Neural progenitor cell (in vitro differentiated cells): ENCODE measurements around the gene TGFB2. TPM values are rescaled to one million over a fixed set of nuclear protein-coding genes. Genes with fewer than 3 reads are reported as not detected.

Experiments
- DNase-seq: peaks from one replicate; pipeline ENCODE4 v3.0.0-alpha.2; 2016; ENCODE audit warnings: low spot score
- H2AFZ ChIP-seq: fragments of 200-600 bp; sonication (generic); replicated peaks from 2 replicates; pipeline ENCODE4 v1.6.1; 2016; ENCODE audit warnings: antibody characterized with exemption
- H3F3A ChIP-seq: fragments of 200-600 bp; sonication (generic); 2 replicates; pipeline ENCODE4 v1.6.1; 2016; ENCODE audit warnings: antibody characterized with exemption, low read depth
- H3K27ac ChIP-seq: fragments of 200-600 bp; sonication (generic); 2 replicates; pipeline ENCODE4 v1.5.1; 2016; ENCODE audit warnings: mild to moderate bottlenecking
- H3K27me3 ChIP-seq: fragments of 200-600 bp; sonication (generic); 2 replicates; pipeline ENCODE4 v1.6.1; 2016; ENCODE audit warnings: mild to moderate bottlenecking, moderate library complexity
- H3K36me3 ChIP-seq: fragments of 200-600 bp; sonication (generic); 2 replicates; pipeline ENCODE4 v1.5.1; 2016
- H3K4me1 ChIP-seq: fragments of 200-600 bp; sonication (generic); 2 replicates; pipeline ENCODE4 v1.6.1; 2016; ENCODE audit warnings: mixed run types
- H3K4me2 ChIP-seq: fragments of 200-600 bp; sonication (generic); 2 replicates; pipeline ENCODE4 v1.6.1; 2016
- H3K4me3 ChIP-seq: fragments of 200-600 bp; sonication (generic); 2 replicates; pipeline ENCODE4 v1.5.1; 2016
- H3K79me2 ChIP-seq: fragments of 200-600 bp; sonication (generic); 2 replicates; pipeline ENCODE4 v1.6.1; 2016; ENCODE audit warnings: low read depth
- H3K9ac ChIP-seq: fragments of 200-600 bp; sonication (generic); 2 replicates; pipeline ENCODE4 v1.6.1; 2016
- H3K9me3 ChIP-seq: fragments of 200-600 bp; sonication (generic); 2 replicates; pipeline ENCODE4 v1.5.1; 2016; ENCODE audit warnings: low read depth
- H4K20me1 ChIP-seq: fragments of 200-600 bp; sonication (generic); 2 replicates; pipeline ENCODE4 v1.6.1; 2016; ENCODE audit warnings: low read depth
- H3K27ac Mint-ChIP-seq: 3 replicates; pipeline ENCODE4 v1.8.0; 2021; ENCODE audit warnings: mixed read lengths
- H3K27me3 Mint-ChIP-seq: 2 replicates; pipeline ENCODE4 v1.8.0; 2022; ENCODE audit warnings: low read depth, mild to moderate bottlenecking, inconsistent platforms, moderate library complexity, mixed read lengths; ENCODE audit not compliant: insufficient read depth
- H3K36me3 Mint-ChIP-seq: 3 replicates; pipeline ENCODE4 v1.8.0; 2021; ENCODE audit warnings: mixed read lengths
- H3K4me1 Mint-ChIP-seq: 3 replicates; pipeline ENCODE4 v1.8.0; 2021; ENCODE audit warnings: mixed read lengths
- H3K4me3 Mint-ChIP-seq: 3 replicates; pipeline ENCODE4 v1.8.0; 2021; ENCODE audit warnings: mild to moderate bottlenecking, moderate library complexity, mixed read lengths
- H3K9me3 Mint-ChIP-seq: 3 replicates; pipeline ENCODE4 v1.8.0; 2020; ENCODE audit warnings: mixed read lengths
- EZH2 ChIP-seq: fragments of 200-600 bp; sonication (generic); IDR thresholded peaks from 2 replicates; pipeline ENCODE4 v1.6.1; 2017; ENCODE audit warnings: antibody characterized with exemption, mild to moderate bottlenecking, moderate library complexity
- EZH2phosphoT487 ChIP-seq: fragments of 200-600 bp; sonication (generic); IDR thresholded peaks from 2 replicates; pipeline ENCODE4 v1.6.1; 2017; ENCODE audit warnings: antibody characterized with exemption
- total RNA-seq: library from RNA; depleted of rRNA; stranded (reverse); fragments of >200 nt; gene quantifications from 2 replicates; pipeline ENCODE4 v1.2.3, GENCODE V29; 2015; ENCODE audit warnings: low replicate concordance
- TF ChIP-seq, protein P1 (sequence below): fragments of 200-600 bp; sonication (generic); IDR thresholded peaks from 2 replicates; pipeline ENCODE4 v1.5.1; 2017; ENCODE audit warnings: antibody characterized with exemption, mild to moderate bottlenecking

Gene TGFB2
- total RNA-seq, 1 donor from 2014 or later, result 1.9 TPM

- Histone ChIP-seq H3K4me2 (no peak overlapping the region), H3K27me3 (peaks cover 36% of the 10 kb centered on the region), H3K9ac (no peak overlapping the region), H3K9me3 (no peaks in the 10 kb centered on the region), H3K4me3 (no peak overlapping the region), H3K4me1 (no peaks in the 10 kb centered on the region), H3K36me3 (no peaks in the 10 kb centered on the region), H2AFZ (no peak overlapping the region), H3K79me2 (no peaks in the 10 kb centered on the region), H3F3A (peaks cover 11% of the 10 kb centered on the region), H3K27ac (no peak overlapping the region), H4K20me1 (no peaks in the 10 kb centered on the region)
- TF ChIP-seq EZH2, result no peak
- TF ChIP-seq, protein P1, sequence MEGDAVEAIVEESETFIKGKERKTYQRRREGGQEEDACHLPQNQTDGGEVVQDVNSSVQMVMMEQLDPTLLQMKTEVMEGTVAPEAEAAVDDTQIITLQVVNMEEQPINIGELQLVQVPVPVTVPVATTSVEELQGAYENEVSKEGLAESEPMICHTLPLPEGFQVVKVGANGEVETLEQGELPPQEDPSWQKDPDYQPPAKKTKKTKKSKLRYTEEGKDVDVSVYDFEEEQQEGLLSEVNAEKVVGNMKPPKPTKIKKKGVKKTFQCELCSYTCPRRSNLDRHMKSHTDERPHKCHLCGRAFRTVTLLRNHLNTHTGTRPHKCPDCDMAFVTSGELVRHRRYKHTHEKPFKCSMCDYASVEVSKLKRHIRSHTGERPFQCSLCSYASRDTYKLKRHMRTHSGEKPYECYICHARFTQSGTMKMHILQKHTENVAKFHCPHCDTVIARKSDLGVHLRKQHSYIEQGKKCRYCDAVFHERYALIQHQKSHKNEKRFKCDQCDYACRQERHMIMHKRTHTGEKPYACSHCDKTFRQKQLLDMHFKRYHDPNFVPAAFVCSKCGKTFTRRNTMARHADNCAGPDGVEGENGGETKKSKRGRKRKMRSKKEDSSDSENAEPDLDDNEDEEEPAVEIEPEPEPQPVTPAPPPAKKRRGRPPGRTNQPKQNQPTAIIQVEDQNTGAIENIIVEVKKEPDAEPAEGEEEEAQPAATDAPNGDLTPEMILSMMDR, result no peak
- TF ChIP-seq EZH2phosphoT487, result no peak
- peaks cover 24% of the 10 kb centered on the region for H3K27me3 Mint-ChIP-seq
- peaks cover 15% of the 10 kb centered on the region for H3K4me1 Mint-ChIP-seq
- H3K4me3 Mint-ChIP-seq, result no peak overlapping the region
- DNase-seq, result no peak
- H3K36me3 Mint-ChIP-seq, result no peaks in the 10 kb centered on the region
- H3K27ac Mint-ChIP-seq, result no peak overlapping the region
- no peaks in the 10 kb centered on the region for H3K9me3 Mint-ChIP-seq
These were observed 3.5 kb downstream of the TGFB2 start for GRCh38 chr1:218348628-218349071.

- Histone ChIP-seq H3K27ac (no peak overlapping the region), H3K4me2 (no peak overlapping the region), H3K4me1 (no peaks in the 10 kb centered on the region), H4K20me1 (no peaks in the 10 kb centered on the region), H3K27me3 (peaks cover 28% of the 10 kb centered on the region), H3K4me3 (no peak overlapping the region), H3F3A (peaks cover 11% of the 10 kb centered on the region), H3K79me2 (no peaks in the 10 kb centered on the region), H2AFZ (no peak overlapping the region), H3K9ac (no peak overlapping the region), H3K9me3 (no peaks in the 10 kb centered on the region), H3K36me3 (no peaks in the 10 kb centered on the region)
- TF ChIP-seq, protein P1, result no peak
- no peak for TF ChIP-seq EZH2phosphoT487
- TF ChIP-seq EZH2, result no peak
- Mint-ChIP-seq H3K27me3 (peaks cover 24% of the 10 kb centered on the region), H3K9me3 (no peaks in the 10 kb centered on the region), H3K27ac (no peak overlapping the region), H3K36me3 (no peaks in the 10 kb centered on the region), H3K4me1 (peaks cover 15% of the 10 kb centered on the region), H3K4me3 (no peak overlapping the region)
- no peak for DNase-seq
These were observed 4.4 kb downstream of the TGFB2 start for GRCh38 chr1:218349348-218350034.

- no peaks in the 10 kb centered on the region for H3K79me2 ChIP-seq
- no peak overlapping the region for H3K4me3 Mint-ChIP-seq
- no peak overlapping the region for H3K9ac ChIP-seq
These were observed 4.9 kb downstream of the TGFB2 start for GRCh38 chr1:218350035-218350525.

More at GRCh38 chr1:218350035-218350525, 4.9 kb downstream of the TGFB2 start:
- Histone ChIP-seq H3K27ac (no peak overlapping the region), H3K4me2 (no peak overlapping the region), H4K20me1 (no peaks in the 10 kb centered on the region), H3K36me3 (no peaks in the 10 kb centered on the region), H3K9me3 (no peaks in the 10 kb centered on the region), H3F3A (peaks cover 11% of the 10 kb centered on the region), H3K4me3 (no peak overlapping the region), H3K27me3 (peaks cover 22% of the 10 kb centered on the region), H3K4me1 (no peaks in the 10 kb centered on the region), H2AFZ (no peak overlapping the region)
- H3K4me1 Mint-ChIP-seq, result peaks cover 15% of the 10 kb centered on the region
- H3K9me3 Mint-ChIP-seq, result no peaks in the 10 kb centered on the region
- TF ChIP-seq, protein P1, result no peak
- TF ChIP-seq EZH2 (no peak), EZH2phosphoT487 (no peak)
- DNase-seq, result no peak
- H3K27ac Mint-ChIP-seq, result no peak overlapping the region
- H3K27me3 Mint-ChIP-seq, result peaks cover 24% of the 10 kb centered on the region
- H3K36me3 Mint-ChIP-seq, result no peaks in the 10 kb centered on the region
